Brain microvascular endothelial cell (primary cell): Measurements from ENCODE around the gene AP2B1.

Source experiments
- DNase-seq: peaks from one replicate; pipeline ENCODE4 v3.0.0-alpha.2; 2020
- H3K27ac ChIP-seq: fragments of 250-450 bp; sonication (Bioruptor Pico); 2 replicates; pipeline ENCODE4 v1.5.1; 2020; ENCODE audit warnings: mild to moderate bottlenecking, moderate library complexity
- H3K27me3 ChIP-seq: fragments of 250-450 bp; sonication (Bioruptor Pico); replicated peaks from 2 replicates; pipeline ENCODE4 v1.5.1; 2020; ENCODE audit warnings: mild to moderate bottlenecking
- H3K36me3 ChIP-seq: fragments of 250-450 bp; sonication (Bioruptor Pico); replicated peaks from 2 replicates; pipeline ENCODE4 v1.5.1; 2020; ENCODE audit warnings: mild to moderate bottlenecking
- H3K4me3 ChIP-seq: 2 replicates; pipeline ENCODE4 v1.5.1; 2011; ENCODE audit warnings: low read depth, mild to moderate bottlenecking, control low read depth, low read length, moderate library complexity
- CTCF ChIP-seq: IDR thresholded peaks from 2 replicates; pipeline ENCODE4 v1.5.1; 2011; ENCODE audit warnings: low read depth, mild to moderate bottlenecking, moderate library complexity, low read length, control low read depth, inconsistent platforms; ENCODE audit errors: missing control alignments
- in situ Hi-C: cut with HindIII; loops from 2 replicates; pipeline ENCODE4 v1.10.0; 2017; ENCODE audit warnings: low sequenced_read_pairs, low pct_ligation_motif_present

The AP2B1 gene

GRCh38 chr17:35752945-35753764, 166.0 kb downstream of the AP2B1 start, which contains the start of gene GAS2L2:
GAS2L2 (minus strand) TSS chr17:35753239; CDS start chr17:35752850, 389 bp downstream.
- H3K27ac ChIP-seq = no peak within 1 kb of the TSS
- in situ Hi-C loops = no loop called here
- DNase-seq = no peak

GRCh38 chr17:35757243-35757642, 170.1 kb downstream of the AP2B1 start:
- no peak for DNase-seq
- H3K4me3 ChIP-seq = no peak overlapping the region
- H3K27me3 ChIP-seq = peaks cover 3% of the 10 kb centered on the region
- no peak for TF ChIP-seq CTCF
- no peak overlapping the region for H3K27ac ChIP-seq
- H3K36me3 ChIP-seq = no peaks in the 10 kb centered on the region
- in situ Hi-C loops = no loop called here

More at GRCh38 chr17:35752945-35753764, 166.0 kb downstream of the AP2B1 start, which contains the start of gene GAS2L2:
- TF ChIP-seq CTCF = no peak
- Histone ChIP-seq H3K4me3 (no peak within 1 kb of the TSS), H3K36me3 (no peaks in the 10 kb centered on the region), H3K27me3 (peaks cover 27% of the 10 kb centered on the region)

- no peaks in the 10 kb centered on the region for H3K27me3 ChIP-seq
- TF ChIP-seq CTCF = no peak
- H3K36me3 ChIP-seq = no peaks in the 10 kb centered on the region
- no peak for DNase-seq
- in situ Hi-C loops = no loop called here
- no peak within 1 kb of the TSS for H3K27ac ChIP-seq
- no peak within 1 kb of the TSS for H3K4me3 ChIP-seq
Measured at GRCh38 chr17:35760587-35760986, 173.5 kb downstream of the AP2B1 start, which contains the start of gene C17orf50. C17orf50 (plus strand) TSS chr17:35760887; CDS start chr17:35760942, 55 bp downstream.

- Histone ChIP-seq H3K27ac (no peak overlapping the region), H3K36me3 (no peaks in the 10 kb centered on the region), H3K4me3 (no peak overlapping the region), H3K27me3 (no peaks in the 10 kb centered on the region)
- no peak for TF ChIP-seq CTCF
- in situ Hi-C loops = no loop called here
- DNase-seq = no peak
Measured at GRCh38 chr17:35761601-35762000, 174.5 kb downstream of the AP2B1 start.

GRCh38 chr17:35763767-35764122, 176.6 kb downstream of the AP2B1 start:
- DNase-seq = no peak
- Histone ChIP-seq H3K27ac (no peak overlapping the region), H3K4me3 (peak overlapping the region; percentile 22), H3K27me3 (no peaks in the 10 kb centered on the region), H3K36me3 (no peaks in the 10 kb centered on the region)
- in situ Hi-C loops = no loop called here
- no peak for TF ChIP-seq CTCF
